ENCODE measurements around the gene RASGRP1. TPM values are rescaled to one million over a fixed set of nuclear protein-coding genes. Genes with fewer than 3 reads are reported as not detected.

RASGRP1 gene
- total RNA-seq, 4 donors from 2014 or later, result 0.29 to 0.99 (median 0.66) TPM

DNA sequence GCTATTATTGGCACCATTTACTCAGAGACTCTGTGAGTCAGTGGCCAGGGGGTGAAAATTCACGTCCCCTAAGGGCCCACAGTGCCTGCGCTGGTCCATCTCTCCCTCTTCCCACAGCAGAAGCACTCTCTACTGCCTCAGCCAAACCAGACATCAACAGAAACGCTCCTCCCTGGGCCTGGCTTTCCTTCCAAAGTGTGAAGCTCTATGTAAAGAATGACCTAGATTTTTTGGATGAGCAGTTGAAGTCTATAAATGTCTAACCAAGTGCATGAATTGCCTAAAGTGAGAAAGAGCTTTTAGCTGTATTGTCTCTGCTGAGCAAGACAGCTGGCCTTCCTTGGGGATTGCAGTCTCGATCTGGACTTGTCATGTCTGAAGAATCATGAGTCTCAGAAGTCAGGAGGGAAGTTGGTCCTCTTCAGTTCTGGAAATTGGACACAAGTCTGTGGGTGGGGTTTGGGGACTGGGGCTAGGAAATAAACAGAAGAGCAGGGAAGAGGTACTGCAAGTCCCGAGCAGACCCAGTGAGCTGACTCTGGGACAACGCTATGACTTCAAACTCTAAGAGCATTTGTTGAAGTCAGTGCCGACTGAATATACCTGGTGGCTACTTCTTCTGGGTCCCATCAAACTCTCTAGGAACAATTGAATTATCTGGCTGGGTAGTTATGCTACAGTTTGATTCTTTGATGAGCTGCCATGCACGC, 29.0 kb downstream of the RASGRP1 start:
- H3K4me3 ChIP-seq, result no peak overlapping the region
- TF ChIP-seq EP300 (IDR thresholded peaks at IDR 0.05), result no peak
- TF ChIP-seq, protein P1, sequence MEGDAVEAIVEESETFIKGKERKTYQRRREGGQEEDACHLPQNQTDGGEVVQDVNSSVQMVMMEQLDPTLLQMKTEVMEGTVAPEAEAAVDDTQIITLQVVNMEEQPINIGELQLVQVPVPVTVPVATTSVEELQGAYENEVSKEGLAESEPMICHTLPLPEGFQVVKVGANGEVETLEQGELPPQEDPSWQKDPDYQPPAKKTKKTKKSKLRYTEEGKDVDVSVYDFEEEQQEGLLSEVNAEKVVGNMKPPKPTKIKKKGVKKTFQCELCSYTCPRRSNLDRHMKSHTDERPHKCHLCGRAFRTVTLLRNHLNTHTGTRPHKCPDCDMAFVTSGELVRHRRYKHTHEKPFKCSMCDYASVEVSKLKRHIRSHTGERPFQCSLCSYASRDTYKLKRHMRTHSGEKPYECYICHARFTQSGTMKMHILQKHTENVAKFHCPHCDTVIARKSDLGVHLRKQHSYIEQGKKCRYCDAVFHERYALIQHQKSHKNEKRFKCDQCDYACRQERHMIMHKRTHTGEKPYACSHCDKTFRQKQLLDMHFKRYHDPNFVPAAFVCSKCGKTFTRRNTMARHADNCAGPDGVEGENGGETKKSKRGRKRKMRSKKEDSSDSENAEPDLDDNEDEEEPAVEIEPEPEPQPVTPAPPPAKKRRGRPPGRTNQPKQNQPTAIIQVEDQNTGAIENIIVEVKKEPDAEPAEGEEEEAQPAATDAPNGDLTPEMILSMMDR (IDR thresholded peaks at IDR 0.05), result no peak
- TF ChIP-seq POLR2AphosphoS5 (IDR thresholded peaks at IDR 0.05), result no peak
- TF ChIP-seq POLR2A (IDR thresholded peaks at IDR 0.05; ENCODE audit: low read depth), result no peak
- intact Hi-C loops (cut with DNase I), result no loop called here
- H3K4me1 ChIP-seq, result peaks cover 0 to 12% (median 9%) of the 10 kb centered on the region in 4 donors
- WGBS, result 76% methylated on average over 8 of the region's 8 CpGs
- DNase-seq (ENCODE audit: extremely low spot score), result peak; percentile 62
- H3K9me3 ChIP-seq, result no peaks in the 10 kb centered on the region
- no peaks in the 10 kb centered on the region for H3K27me3 ChIP-seq
- H3K36me3 ChIP-seq, result no peaks in the 10 kb centered on the region
- H3K27ac ChIP-seq (replicated peaks in 1 of 4), result no peak overlapping the region

DNA sequence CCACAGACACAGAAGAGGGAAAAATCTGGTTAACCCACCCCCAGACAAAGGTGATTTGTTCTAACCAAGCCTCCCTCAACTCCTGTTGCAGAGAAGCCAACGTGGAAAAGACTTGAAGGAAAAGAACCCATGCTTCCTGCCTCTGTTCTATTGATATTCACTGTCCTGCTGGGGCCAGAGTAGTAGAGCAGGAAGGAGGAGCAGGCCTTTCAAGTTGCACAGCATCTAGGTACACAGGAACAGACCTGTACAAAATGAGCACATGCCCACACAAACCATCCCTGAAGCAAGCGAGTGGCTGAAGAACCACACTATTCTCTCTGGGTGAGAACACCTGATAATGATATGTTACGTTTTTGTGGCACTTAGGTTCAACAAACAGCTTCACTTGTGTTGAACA, 29.9 kb downstream of the RASGRP1 start:
- intact Hi-C loops (cut with DNase I), result no loop called here
- no peaks in the 10 kb centered on the region for H3K27me3 ChIP-seq
- peaks cover 0 to 12% (median 9%) of the 10 kb centered on the region in 4 donors for H3K4me1 ChIP-seq
- no peak overlapping the region for H3K27ac ChIP-seq (replicated peaks in 1 of 4)
- TF ChIP-seq EP300 (IDR thresholded peaks at IDR 0.05) (no peak), POLR2A (IDR thresholded peaks at IDR 0.05; ENCODE audit: low read depth) (no peak), POLR2AphosphoS5 (IDR thresholded peaks at IDR 0.05) (no peak)
- TF ChIP-seq, protein P1 (IDR thresholded peaks at IDR 0.05), result no peak
- DNase-seq (ENCODE audit: extremely low spot score), result peak; percentile 74
- H3K9me3 ChIP-seq, result no peaks in the 10 kb centered on the region
- no peak overlapping the region for H3K4me3 ChIP-seq
- 74% methylated on average over 3 of the region's 3 CpGs for WGBS
- H3K36me3 ChIP-seq, result no peaks in the 10 kb centered on the region

DNA sequence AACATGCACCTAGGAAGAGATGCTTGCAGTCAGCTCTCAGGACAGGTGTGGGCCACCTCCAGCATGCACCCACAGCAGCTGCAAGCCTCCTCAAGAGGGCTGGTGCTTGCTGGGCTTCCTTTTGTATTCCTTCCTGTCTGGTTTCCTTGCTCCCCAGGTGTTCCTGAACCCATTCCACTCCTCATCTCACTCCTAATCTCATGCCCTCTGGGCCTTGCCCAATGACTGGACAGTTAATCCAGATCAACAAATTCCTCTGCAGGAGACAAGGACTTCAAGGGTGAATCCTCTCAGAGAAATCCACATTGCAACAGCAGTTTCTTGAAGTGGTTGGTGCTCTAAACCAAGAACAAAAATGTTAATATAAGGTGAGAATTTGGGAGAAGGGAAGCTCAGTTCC, 30.7 kb downstream of the RASGRP1 start:
- Histone ChIP-seq H3K4me1 (peaks cover 0 to 12% (median 9%) of the 10 kb centered on the region in 4 donors), H3K36me3 (no peaks in the 10 kb centered on the region), H3K27ac (replicated peaks in 1 of 4) (no peak overlapping the region), H3K27me3 (no peaks in the 10 kb centered on the region), H3K4me3 (no peak overlapping the region), H3K9me3 (no peaks in the 10 kb centered on the region)
- TF ChIP-seq, protein P1 (IDR thresholded peaks at IDR 0.05), result no peak
- no peak for TF ChIP-seq POLR2AphosphoS5 (IDR thresholded peaks at IDR 0.05)
- no peak for TF ChIP-seq POLR2A (IDR thresholded peaks at IDR 0.05; ENCODE audit: low read depth)
- no peak for TF ChIP-seq EP300 (IDR thresholded peaks at IDR 0.05)
- intact Hi-C loops (cut with DNase I), result no loop called here
- peak; percentile 45 for DNase-seq (ENCODE audit: extremely low spot score)

DNA sequence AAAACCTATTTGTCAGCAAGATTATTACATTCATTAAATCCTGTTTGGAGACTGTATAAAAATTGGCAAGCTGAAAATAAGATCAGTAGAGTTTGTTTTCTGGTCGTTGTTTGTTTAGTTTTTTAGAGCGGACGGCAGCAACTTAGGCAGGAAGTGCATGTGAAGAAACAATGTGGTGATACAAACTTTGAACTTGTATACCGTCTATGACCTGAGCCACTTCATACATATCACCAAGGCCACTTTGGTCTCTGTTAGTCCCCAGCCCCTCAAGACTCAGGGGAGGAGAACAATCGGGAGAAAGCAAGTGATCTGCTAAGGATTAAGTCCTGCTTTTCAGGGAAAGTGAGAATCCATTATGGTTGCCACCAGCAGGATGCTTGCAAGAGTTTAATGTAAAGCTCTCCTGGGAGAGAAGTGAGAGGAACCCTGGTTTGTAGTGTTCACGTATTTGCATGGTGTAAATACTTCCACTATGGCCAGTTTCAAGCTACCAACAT, 31.1 kb downstream of the RASGRP1 start:
- TF ChIP-seq EP300 (IDR thresholded peaks at IDR 0.05), result no peak
- no peak for TF ChIP-seq POLR2A (IDR thresholded peaks at IDR 0.05; ENCODE audit: low read depth)
- TF ChIP-seq, protein P1 (IDR thresholded peaks at IDR 0.05), result no peak
- TF ChIP-seq POLR2AphosphoS5 (IDR thresholded peaks at IDR 0.05), result no peak
- no peak overlapping the region for H3K4me3 ChIP-seq
- H3K27ac ChIP-seq (replicated peaks in 1 of 4), result no peak overlapping the region
- H3K36me3 ChIP-seq, result no peaks in the 10 kb centered on the region
- intact Hi-C loops (cut with DNase I), result no loop called here
- 86% methylated on average over 6 of the region's 6 CpGs for WGBS
- peaks cover 0 to 12% (median 9%) of the 10 kb centered on the region in 4 donors for H3K4me1 ChIP-seq
- no peaks in the 10 kb centered on the region for H3K27me3 ChIP-seq
- H3K9me3 ChIP-seq, result no peaks in the 10 kb centered on the region
- DNase-seq (ENCODE audit: extremely low spot score), result peak; percentile 74
